ENCODE data around the gene MACO1. TPM values are rescaled to one million over a fixed set of nuclear protein-coding genes. Genes with fewer than 3 reads are reported as not detected.

MACO1 gene
- total RNA-seq, 1 experiment from 2014 or later = 31.4 TPM

- Histone ChIP-seq H3K27me3 (ENCODE audit: low read length) (no peaks in the 10 kb centered on the region), H4K20me1 (ENCODE audit: insufficient read depth, low read depth, low read length) (0 out of 2 replicates have a peak, but pooled peaks cover 4% of the 10 kb centered on the region), H3K4me2 (ENCODE audit: low read depth, low read length, poor library complexity, severe bottlenecking) (no peak overlapping the region), H3K79me2 (ENCODE audit: low read length) (no peaks in the 10 kb centered on the region), H3K36me3 (ENCODE audit: insufficient read depth, low read length) (no peaks in the 10 kb centered on the region), H3K9ac (ENCODE audit: low read length) (no peak overlapping the region), H3K9me2 (replicated peaks; ENCODE audit: insufficient read depth, low read length) (no peaks in the 10 kb centered on the region), H2AFZ (ENCODE audit: low read length) (no peak overlapping the region), H3K27ac (ENCODE audit: low read length) (no peak overlapping the region), H3K4me1 (ENCODE audit: low read length) (no peaks in the 10 kb centered on the region), H3K9me3 (ENCODE audit: low read length) (no peaks in the 10 kb centered on the region), H3K4me3 (ENCODE audit: low read length) (no peak overlapping the region)
- no peak for DNase-seq
Measured at GRCh38 chr1:25538191-25538767, 107.6 kb downstream of the MACO1 start.

- Histone ChIP-seq H3K27ac (ENCODE audit: low read length) (no peak overlapping the region), H3K79me2 (ENCODE audit: low read length) (no peaks in the 10 kb centered on the region), H3K9me2 (replicated peaks; ENCODE audit: insufficient read depth, low read length) (no peaks in the 10 kb centered on the region), H3K27me3 (ENCODE audit: low read length) (no peaks in the 10 kb centered on the region), H4K20me1 (ENCODE audit: insufficient read depth, low read depth, low read length) (0 out of 2 replicates have a peak, but pooled peaks cover 4% of the 10 kb centered on the region), H3K36me3 (ENCODE audit: insufficient read depth, low read length) (no peaks in the 10 kb centered on the region), H3K4me1 (ENCODE audit: low read length) (no peaks in the 10 kb centered on the region), H3K4me2 (ENCODE audit: low read depth, low read length, poor library complexity, severe bottlenecking) (no peak overlapping the region), H2AFZ (ENCODE audit: low read length) (no peak overlapping the region), H3K9me3 (ENCODE audit: low read length) (no peaks in the 10 kb centered on the region), H3K4me3 (ENCODE audit: low read length) (no peak overlapping the region), H3K9ac (ENCODE audit: low read length) (no peak overlapping the region)
- no peak for DNase-seq
Measured at GRCh38 chr1:25540750-25541342, 110.1 kb downstream of the MACO1 start.

GRCh38 chr1:25541425-25541824, 110.7 kb downstream of the MACO1 start:
- no peak overlapping the region for H3K27ac ChIP-seq (ENCODE audit: low read length)
- no peak overlapping the region for H3K4me2 ChIP-seq (ENCODE audit: low read depth, low read length, poor library complexity, severe bottlenecking)
- H3K4me3 ChIP-seq (ENCODE audit: low read length) = no peak overlapping the region
- no peaks in the 10 kb centered on the region for H3K36me3 ChIP-seq (ENCODE audit: insufficient read depth, low read length)
- no peak overlapping the region for H2AFZ ChIP-seq (ENCODE audit: low read length)
- H3K27me3 ChIP-seq (ENCODE audit: low read length) = no peaks in the 10 kb centered on the region
- DNase-seq = no peak
- no peak overlapping the region for H3K9ac ChIP-seq (ENCODE audit: low read length)
- H3K9me3 ChIP-seq (ENCODE audit: low read length) = no peaks in the 10 kb centered on the region
- no peaks in the 10 kb centered on the region for H3K79me2 ChIP-seq (ENCODE audit: low read length)
- no peaks in the 10 kb centered on the region for H3K9me2 ChIP-seq (replicated peaks; ENCODE audit: insufficient read depth, low read length)
- no peaks in the 10 kb centered on the region for H3K4me1 ChIP-seq (ENCODE audit: low read length)
- H4K20me1 ChIP-seq (ENCODE audit: insufficient read depth, low read depth, low read length) = 0 out of 2 replicates have a peak, but pooled peaks cover 4% of the 10 kb centered on the region

- Histone ChIP-seq H3K9ac (ENCODE audit: low read length) (no peak overlapping the region), H3K36me3 (ENCODE audit: insufficient read depth, low read length) (no peaks in the 10 kb centered on the region), H3K27me3 (ENCODE audit: low read length) (no peaks in the 10 kb centered on the region), H3K9me2 (replicated peaks; ENCODE audit: insufficient read depth, low read length) (no peaks in the 10 kb centered on the region), H3K4me1 (ENCODE audit: low read length) (no peaks in the 10 kb centered on the region), H3K4me2 (ENCODE audit: low read depth, low read length, poor library complexity, severe bottlenecking) (no peak overlapping the region), H4K20me1 (ENCODE audit: insufficient read depth, low read depth, low read length) (0 out of 2 replicates have a peak, but pooled peaks cover 4% of the 10 kb centered on the region), H3K4me3 (ENCODE audit: low read length) (no peak overlapping the region), H3K9me3 (ENCODE audit: low read length) (no peaks in the 10 kb centered on the region), H3K79me2 (ENCODE audit: low read length) (no peaks in the 10 kb centered on the region), H2AFZ (ENCODE audit: low read length) (no peak overlapping the region), H3K27ac (ENCODE audit: low read length) (no peak overlapping the region)
- no peak for DNase-seq
Measured at GRCh38 chr1:25541889-25542658, 111.4 kb downstream of the MACO1 start.

- Histone ChIP-seq H3K9me2 (replicated peaks; ENCODE audit: insufficient read depth, low read length) (no peaks in the 10 kb centered on the region), H3K79me2 (ENCODE audit: low read length) (no peaks in the 10 kb centered on the region), H2AFZ (ENCODE audit: low read length) (no peak overlapping the region), H3K4me1 (ENCODE audit: low read length) (no peaks in the 10 kb centered on the region), H3K36me3 (ENCODE audit: insufficient read depth, low read length) (no peaks in the 10 kb centered on the region), H3K4me3 (ENCODE audit: low read length) (no peak overlapping the region), H4K20me1 (ENCODE audit: insufficient read depth, low read depth, low read length) (0 out of 2 replicates have a peak, but pooled peaks cover 4% of the 10 kb centered on the region), H3K27ac (ENCODE audit: low read length) (no peak overlapping the region), H3K27me3 (ENCODE audit: low read length) (no peaks in the 10 kb centered on the region), H3K9me3 (ENCODE audit: low read length) (no peaks in the 10 kb centered on the region), H3K4me2 (ENCODE audit: low read depth, low read length, poor library complexity, severe bottlenecking) (no peak overlapping the region), H3K9ac (ENCODE audit: low read length) (no peak overlapping the region)
- DNase-seq = no peak
Measured at GRCh38 chr1:25543005-25543424, 112.3 kb downstream of the MACO1 start.

- no peaks in the 10 kb centered on the region for H3K9me2 ChIP-seq (replicated peaks; ENCODE audit: insufficient read depth, low read length)
- no peaks in the 10 kb centered on the region for H3K9me3 ChIP-seq (ENCODE audit: low read length)
- no peaks in the 10 kb centered on the region for H3K79me2 ChIP-seq (ENCODE audit: low read length)
- H3K27me3 ChIP-seq (ENCODE audit: low read length) = no peaks in the 10 kb centered on the region
- no peak for DNase-seq
- no peak within 1 kb of the TSS for H3K4me3 ChIP-seq (ENCODE audit: low read length)
- H3K4me1 ChIP-seq (ENCODE audit: low read length) = peaks cover 3% of the 10 kb centered on the region
- no peak within 1 kb of the TSS for H3K9ac ChIP-seq (ENCODE audit: low read length)
- no peak within 1 kb of the TSS for H3K4me2 ChIP-seq (ENCODE audit: low read depth, low read length, poor library complexity, severe bottlenecking)
- no peak within 1 kb of the TSS for H3K27ac ChIP-seq (ENCODE audit: low read length)
- H3K36me3 ChIP-seq (ENCODE audit: insufficient read depth, low read length) = no peaks in the 10 kb centered on the region
- no peak within 1 kb of the TSS for H2AFZ ChIP-seq (ENCODE audit: low read length)
- 0 out of 2 replicates have a peak, but pooled peaks cover 4% of the 10 kb centered on the region for H4K20me1 ChIP-seq (ENCODE audit: insufficient read depth, low read depth, low read length)
Measured at GRCh38 chr1:25543425-25544242, 112.9 kb downstream of the MACO1 start, which contains the start of gene LDLRAP1. Gene LDLRAP1 (plus strand): TSS chr1:25543606. CDS start chr1:25543699, 93 bp downstream.

GRCh38 chr1:25544243-25544764, 113.6 kb downstream of the MACO1 start:
- Histone ChIP-seq H3K27ac (ENCODE audit: low read length) (no peak overlapping the region), H4K20me1 (ENCODE audit: insufficient read depth, low read depth, low read length) (0 out of 2 replicates have a peak, but pooled peaks cover 4% of the 10 kb centered on the region), H3K79me2 (ENCODE audit: low read length) (no peaks in the 10 kb centered on the region)

More at GRCh38 chr1:25544243-25544764, 113.6 kb downstream of the MACO1 start:
- H3K9me2 ChIP-seq (replicated peaks; ENCODE audit: insufficient read depth, low read length) = no peaks in the 10 kb centered on the region
- H3K9ac ChIP-seq (ENCODE audit: low read length) = no peak overlapping the region
- no peaks in the 10 kb centered on the region for H3K9me3 ChIP-seq (ENCODE audit: low read length)
- H3K4me3 ChIP-seq (ENCODE audit: low read length) = no peak overlapping the region
- no peaks in the 10 kb centered on the region for H3K27me3 ChIP-seq (ENCODE audit: low read length)
- no peak for DNase-seq
- no peak overlapping the region for H2AFZ ChIP-seq (ENCODE audit: low read length)
- peaks cover 9% of the 10 kb centered on the region for H3K4me1 ChIP-seq (ENCODE audit: low read length)
- H3K4me2 ChIP-seq (ENCODE audit: low read depth, low read length, poor library complexity, severe bottlenecking) = no peak overlapping the region
- H3K36me3 ChIP-seq (ENCODE audit: insufficient read depth, low read length) = no peaks in the 10 kb centered on the region

Measured in Karpas-422 (cell line).